ENCODE results near the gene SOX3. TPM values are rescaled to one million over a fixed set of nuclear protein-coding genes. Genes with fewer than 3 reads are reported as not detected.
A peak's percentile ranks its signal among the peaks of the same experiment; 100 is the strongest.

SOX3 gene
- total and polyA plus RNA-seq, 2 experiments from 2014 or later, result not detected

GRCh38 chrX:140505421-140506337, 810 bp upstream of the SOX3 start:
- H3K9me3 ChIP-seq (ENCODE audit: low read depth), result no peaks in the 10 kb centered on the region
- no peaks in the 10 kb centered on the region for H3K79me2 ChIP-seq (ENCODE audit: insufficient read depth)
- in situ Hi-C loops (cut with MboI), result no loop called here
- WGBS, 2 experiments (ENCODE audit: low coverage in 1 of 2, low lambda C conversion rate in 2 of 2, missing lambda C conversion rate in 2 of 2), result 5 to 10% methylated on average over 20 to 44 of the region's 63 CpGs
- DNase-seq, result no peak
- H3K27me3 ChIP-seq (replicated peaks; ENCODE audit: insufficient read depth), result peaks cover 59% of the 10 kb centered on the region
- no peak overlapping the region for H3K9ac ChIP-seq
- H3F3A ChIP-seq (ENCODE audit: insufficient read depth), result no peaks in the 10 kb centered on the region
- TF ChIP-seq EZH2phosphoT487 (IDR thresholded peaks at IDR 0.05; ENCODE audit: insufficient read depth, low read depth) (no peak), EZH2 (IDR thresholded peaks at IDR 0.05; ENCODE audit: insufficient read depth, poor library complexity, severe bottlenecking) (peak; percentile 28)
- no peaks in the 10 kb centered on the region for H4K20me1 ChIP-seq (ENCODE audit: insufficient read depth)
- H3K4me2 ChIP-seq (ENCODE audit: unreplicated experiment), result no peak overlapping the region
- H3K4me3 ChIP-seq, result no peak overlapping the region
- no peaks in the 10 kb centered on the region for H3K4me1 ChIP-seq (ENCODE audit: insufficient read depth)
- H3K9me2 ChIP-seq (ENCODE audit: insufficient read depth), result no peaks in the 10 kb centered on the region
- H3K27ac ChIP-seq, result no peak overlapping the region
- no peak overlapping the region for H2AFZ ChIP-seq
- H3K36me3 ChIP-seq (ENCODE audit: low read depth), result no peaks in the 10 kb centered on the region

DNA sequence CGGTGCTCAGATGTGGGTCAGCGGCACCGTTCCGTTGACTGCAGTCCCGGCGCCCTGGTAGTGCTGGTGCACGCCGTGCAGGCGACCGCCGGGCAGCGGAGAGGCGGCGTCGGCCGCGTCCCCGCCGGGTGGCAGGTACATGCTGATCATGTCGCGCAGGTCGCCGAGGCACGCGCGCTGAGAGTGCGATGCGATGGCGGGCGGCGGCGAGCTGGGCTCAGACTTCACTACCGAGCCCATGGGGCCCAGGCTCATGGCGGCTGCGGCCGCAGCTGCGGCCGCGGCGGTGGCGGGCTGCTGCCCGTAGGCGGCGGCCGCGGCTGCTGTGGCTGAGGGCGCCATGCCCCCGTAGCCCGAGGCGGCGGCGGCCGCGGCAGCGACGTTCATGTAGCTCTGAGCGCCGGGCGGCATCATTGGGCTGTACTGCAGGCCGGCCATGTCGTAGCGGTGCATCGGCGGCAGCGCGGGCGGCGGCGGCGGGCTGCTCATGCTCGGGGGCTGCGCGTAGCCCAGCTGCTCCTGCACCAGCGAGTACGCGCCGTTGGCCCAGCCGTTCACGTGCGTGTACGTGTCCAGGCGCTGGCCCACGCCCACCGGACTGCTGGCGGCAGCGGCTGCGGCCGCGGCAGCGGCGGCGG, 1.0 kb downstream of the SOX3 start:
- Histone ChIP-seq H3K79me2 (ENCODE audit: insufficient read depth) (no peaks in the 10 kb centered on the region), H3K4me3 (peak overlapping the region; percentile 26; the same call in 1 of the 2 replicates), H3K36me3 (ENCODE audit: low read depth) (no peaks in the 10 kb centered on the region), H4K20me1 (ENCODE audit: insufficient read depth) (no peaks in the 10 kb centered on the region), H3K27ac (no peak overlapping the region), H3F3A (ENCODE audit: insufficient read depth) (no peaks in the 10 kb centered on the region), H3K9me2 (ENCODE audit: insufficient read depth) (no peaks in the 10 kb centered on the region), H3K9ac (no peak overlapping the region), H3K4me2 (ENCODE audit: unreplicated experiment) (no peak overlapping the region), H2AFZ (no peak overlapping the region), H3K9me3 (ENCODE audit: low read depth) (no peaks in the 10 kb centered on the region), H3K27me3 (replicated peaks; ENCODE audit: insufficient read depth) (peaks cover 51% of the 10 kb centered on the region), H3K4me1 (ENCODE audit: insufficient read depth) (no peaks in the 10 kb centered on the region)
- TF ChIP-seq EZH2 (IDR thresholded peaks at IDR 0.05; ENCODE audit: insufficient read depth, poor library complexity, severe bottlenecking) (no peak), EZH2phosphoT487 (IDR thresholded peaks at IDR 0.05; ENCODE audit: insufficient read depth, low read depth) (0 out of 2 replicates have a peak, but pooled peaks have one; percentile 13)
- in situ Hi-C loops (cut with MboI), result no loop called here
- peak; percentile 48 for DNase-seq
- 1 to 2% methylated on average over 25 to 56 of the region's 92 CpGs for WGBS, 2 experiments (ENCODE audit: low coverage in 1 of 2, low lambda C conversion rate in 2 of 2, missing lambda C conversion rate in 2 of 2)

- no peak overlapping the region for H3K27ac ChIP-seq
- no peaks in the 10 kb centered on the region for H3K36me3 ChIP-seq (ENCODE audit: low read depth)
- no peak overlapping the region for H3K4me2 ChIP-seq (ENCODE audit: unreplicated experiment)
- peaks cover 50% of the 10 kb centered on the region for H3K27me3 ChIP-seq (replicated peaks; ENCODE audit: insufficient read depth)
- H3F3A ChIP-seq (ENCODE audit: insufficient read depth), result no peaks in the 10 kb centered on the region
- H3K4me3 ChIP-seq, result no peak overlapping the region
- WGBS, 2 experiments (ENCODE audit: low coverage in 1 of 2, low lambda C conversion rate in 2 of 2, missing lambda C conversion rate in 2 of 2), result 10 to 12% methylated on average over 13 to 14 of the region's 14 CpGs
- TF ChIP-seq EZH2 (IDR thresholded peaks at IDR 0.05; ENCODE audit: insufficient read depth, poor library complexity, severe bottlenecking), result peak; percentile 74
- TF ChIP-seq EZH2phosphoT487 (IDR thresholded peaks at IDR 0.05; ENCODE audit: insufficient read depth, low read depth), result no peak
- no peak for DNase-seq
- H3K79me2 ChIP-seq (ENCODE audit: insufficient read depth), result no peaks in the 10 kb centered on the region
- no peak overlapping the region for H3K9ac ChIP-seq
- no peaks in the 10 kb centered on the region for H3K9me2 ChIP-seq (ENCODE audit: insufficient read depth)
- in situ Hi-C loops (cut with MboI), result no loop called here
- H2AFZ ChIP-seq, result no peak overlapping the region
- no peaks in the 10 kb centered on the region for H3K4me1 ChIP-seq (ENCODE audit: insufficient read depth)
- no peaks in the 10 kb centered on the region for H3K9me3 ChIP-seq (ENCODE audit: low read depth)
- H4K20me1 ChIP-seq (ENCODE audit: insufficient read depth), result no peaks in the 10 kb centered on the region
Observed at GRCh38 chrX:140503238-140503601, 1.6 kb downstream of the SOX3 start.

GRCh38 chrX:140502491-140503237, 2.2 kb downstream of the SOX3 start:
- Histone ChIP-seq H3K4me3 (no peak overlapping the region), H3F3A (ENCODE audit: insufficient read depth) (no peaks in the 10 kb centered on the region), H2AFZ (no peak overlapping the region), H3K4me1 (ENCODE audit: insufficient read depth) (no peaks in the 10 kb centered on the region), H3K36me3 (ENCODE audit: low read depth) (no peaks in the 10 kb centered on the region), H3K27me3 (replicated peaks; ENCODE audit: insufficient read depth) (peaks cover 48% of the 10 kb centered on the region), H3K79me2 (ENCODE audit: insufficient read depth) (no peaks in the 10 kb centered on the region), H3K9me3 (ENCODE audit: low read depth) (no peaks in the 10 kb centered on the region), H4K20me1 (ENCODE audit: insufficient read depth) (no peaks in the 10 kb centered on the region), H3K4me2 (ENCODE audit: unreplicated experiment) (no peak overlapping the region), H3K9me2 (ENCODE audit: insufficient read depth) (no peaks in the 10 kb centered on the region), H3K27ac (no peak overlapping the region), H3K9ac (no peak overlapping the region)
- 5 to 6% methylated on average over 28 to 39 of the region's 40 CpGs for WGBS, 2 experiments (ENCODE audit: low coverage in 1 of 2, low lambda C conversion rate in 2 of 2, missing lambda C conversion rate in 2 of 2)
- in situ Hi-C loops (cut with MboI), result no loop called here
- DNase-seq, result peak; percentile 31
- TF ChIP-seq EZH2 (IDR thresholded peaks at IDR 0.05; ENCODE audit: insufficient read depth, poor library complexity, severe bottlenecking) (peak; percentile 6), EZH2phosphoT487 (IDR thresholded peaks at IDR 0.05; ENCODE audit: insufficient read depth, low read depth) (no peak)

Measured in GM23248 (cell line).